ENCODE measurements around the gene CD68.

Gene CD68

DNA sequence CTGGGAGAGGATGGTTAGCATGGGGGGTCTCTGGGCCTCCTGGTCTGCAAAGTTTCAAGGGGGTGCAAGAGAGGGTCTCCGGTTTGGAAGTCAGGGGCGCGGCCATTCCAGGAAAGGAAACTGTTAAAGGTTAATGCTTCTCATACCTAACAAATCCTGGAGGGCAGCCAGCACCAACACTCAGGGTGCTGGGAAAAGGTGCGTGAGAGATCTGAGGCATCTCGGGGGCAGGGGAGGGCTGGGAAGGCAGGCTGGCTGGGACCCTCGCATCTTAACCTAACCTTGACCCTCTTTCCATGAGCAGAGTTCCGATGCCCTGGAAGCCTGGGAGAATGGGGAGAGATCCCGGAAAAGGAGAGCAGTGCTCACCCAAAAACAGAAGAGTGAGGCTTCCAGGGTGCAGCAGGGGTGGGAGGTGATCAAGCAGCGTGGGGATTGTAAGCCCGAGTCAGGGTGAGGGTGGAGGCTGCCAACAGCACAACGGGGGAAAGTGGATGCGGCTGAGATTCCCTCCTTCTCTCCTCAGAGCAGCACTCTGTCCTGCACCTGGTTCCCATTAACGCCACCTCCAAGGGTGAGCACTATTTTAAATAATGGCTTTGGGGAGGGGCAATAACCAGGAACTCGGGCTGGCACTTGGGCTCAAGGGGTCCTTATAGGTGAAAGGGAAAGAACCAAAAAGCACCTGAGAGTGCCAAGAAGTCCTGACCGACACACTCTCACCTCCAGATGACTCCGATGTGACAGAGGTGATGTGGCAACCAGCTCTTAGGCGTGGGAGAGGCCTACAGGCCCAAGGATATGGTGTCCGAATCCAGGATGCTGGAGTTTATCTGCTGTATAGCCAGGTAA lies 19.9 kb upstream of the CD68 start:
- DNase-seq (ENCODE audit: low spot score) = no peak

GRCh38 chr17:7560172-7561027 lies 19.0 kb upstream of the CD68 start:
- no peak for DNase-seq (ENCODE audit: low spot score)

GRCh38 chr17:7561028-7561575 lies 18.3 kb upstream of the CD68 start:
- DNase-seq (ENCODE audit: low spot score) = peak; percentile 79

DNA sequence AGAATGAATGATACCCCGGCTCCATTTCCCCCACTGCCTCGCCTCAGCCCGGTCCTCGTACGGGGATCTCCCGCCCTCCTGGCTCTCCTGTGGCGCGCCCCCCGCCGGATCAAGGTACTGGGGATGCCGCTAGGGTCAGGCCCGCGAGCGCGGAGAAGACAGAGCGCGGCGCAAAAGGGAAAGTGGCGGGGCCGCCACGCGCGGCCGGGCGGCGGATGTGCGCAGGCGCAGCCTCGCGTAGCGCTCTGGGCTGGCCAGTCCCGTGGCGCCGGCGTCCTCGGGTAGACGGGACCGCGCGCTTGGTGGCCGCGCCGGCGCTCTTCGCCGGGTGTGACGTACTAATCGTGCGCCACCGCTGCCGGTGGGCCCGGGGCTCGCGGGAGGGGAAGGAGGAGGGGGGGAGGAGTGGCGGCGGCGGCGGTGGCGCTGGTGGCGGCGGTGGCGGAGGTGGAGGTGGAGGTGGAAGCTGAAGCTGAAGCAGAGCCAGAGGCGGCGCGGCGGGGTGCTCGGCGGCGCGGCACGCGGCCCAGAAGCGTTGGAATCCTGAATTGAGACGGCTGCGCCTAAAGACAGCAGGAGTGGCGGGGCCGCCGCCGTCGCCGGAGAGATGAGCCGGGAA lies 17.7 kb upstream of the CD68 start, which contains the start of gene SENP3:
SENP3 (plus strand) TSS at position 331 of the 619 bp plus-strand sequence. CDS start 1,158 bp downstream, outside the sequence.
- peak; percentile 82 for DNase-seq (ENCODE audit: low spot score)

- no peak for DNase-seq (ENCODE audit: low spot score)
Observed at GRCh38 chr17:7562208-7562605, 17.2 kb upstream of the CD68 start.

DNA sequence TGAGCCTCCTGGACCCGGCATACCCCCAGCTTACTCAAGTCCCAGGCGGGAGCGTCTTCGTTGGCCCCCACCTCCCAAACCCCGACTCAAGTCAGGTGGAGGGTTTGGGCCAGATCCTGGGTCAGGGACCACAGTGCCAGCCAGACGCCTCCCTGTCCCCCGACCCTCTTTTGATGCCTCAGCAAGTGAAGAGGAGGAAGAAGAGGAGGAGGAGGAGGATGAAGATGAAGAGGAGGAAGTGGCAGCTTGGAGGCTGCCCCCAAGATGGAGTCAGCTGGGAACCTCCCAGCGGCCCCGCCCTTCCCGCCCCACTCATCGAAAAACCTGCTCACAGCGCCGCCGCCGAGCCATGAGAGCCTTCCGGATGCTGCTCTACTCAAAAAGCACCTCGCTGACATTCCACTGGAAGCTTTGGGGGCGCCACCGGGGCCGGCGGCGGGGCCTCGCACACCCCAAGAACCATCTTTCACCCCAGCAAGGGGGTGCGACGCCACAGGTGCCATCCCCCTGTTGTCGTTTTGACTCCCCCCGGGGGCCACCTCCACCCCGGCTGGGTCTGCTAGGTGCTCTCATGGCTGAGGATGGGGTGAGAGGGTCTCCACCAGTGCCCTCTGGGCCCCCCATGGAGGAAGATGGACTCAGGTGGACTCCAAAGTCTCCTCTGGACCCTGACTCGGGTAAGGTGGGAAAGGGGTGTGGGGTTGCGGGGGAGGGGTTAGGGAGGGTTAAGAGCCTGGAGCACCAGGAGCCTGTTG lies 16.1 kb upstream of the CD68 start:
- no peak for DNase-seq (ENCODE audit: low spot score)

DNA sequence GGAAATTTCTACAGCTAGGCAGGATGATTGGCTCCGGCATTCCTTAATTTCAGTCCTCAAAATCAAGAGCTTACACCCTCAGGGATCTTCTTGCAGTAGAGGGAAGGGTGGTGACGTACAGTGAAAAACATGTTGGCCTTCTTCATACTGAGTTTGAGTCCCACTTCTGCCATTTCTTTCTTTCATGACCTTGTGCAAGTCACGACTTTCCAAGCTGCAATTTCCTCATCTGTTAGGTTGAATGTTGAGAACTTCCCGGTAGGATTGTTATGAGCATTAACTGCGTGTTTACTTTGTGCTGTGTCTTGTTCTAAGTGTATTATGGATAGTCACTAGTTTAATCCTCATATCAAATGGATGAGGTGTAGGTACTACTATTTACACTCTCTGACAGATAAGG lies 9.9 kb upstream of the CD68 start:
- DNase-seq (ENCODE audit: low spot score) = no peak

GRCh38 chr17:7570351-7570750 lies 9.1 kb upstream of the CD68 start:
- no peak for DNase-seq (ENCODE audit: low spot score)

- DNase-seq (ENCODE audit: low spot score) = no peak
Observed at GRCh38 chr17:7572338-7572587, 7.2 kb upstream of the CD68 start.

DNA sequence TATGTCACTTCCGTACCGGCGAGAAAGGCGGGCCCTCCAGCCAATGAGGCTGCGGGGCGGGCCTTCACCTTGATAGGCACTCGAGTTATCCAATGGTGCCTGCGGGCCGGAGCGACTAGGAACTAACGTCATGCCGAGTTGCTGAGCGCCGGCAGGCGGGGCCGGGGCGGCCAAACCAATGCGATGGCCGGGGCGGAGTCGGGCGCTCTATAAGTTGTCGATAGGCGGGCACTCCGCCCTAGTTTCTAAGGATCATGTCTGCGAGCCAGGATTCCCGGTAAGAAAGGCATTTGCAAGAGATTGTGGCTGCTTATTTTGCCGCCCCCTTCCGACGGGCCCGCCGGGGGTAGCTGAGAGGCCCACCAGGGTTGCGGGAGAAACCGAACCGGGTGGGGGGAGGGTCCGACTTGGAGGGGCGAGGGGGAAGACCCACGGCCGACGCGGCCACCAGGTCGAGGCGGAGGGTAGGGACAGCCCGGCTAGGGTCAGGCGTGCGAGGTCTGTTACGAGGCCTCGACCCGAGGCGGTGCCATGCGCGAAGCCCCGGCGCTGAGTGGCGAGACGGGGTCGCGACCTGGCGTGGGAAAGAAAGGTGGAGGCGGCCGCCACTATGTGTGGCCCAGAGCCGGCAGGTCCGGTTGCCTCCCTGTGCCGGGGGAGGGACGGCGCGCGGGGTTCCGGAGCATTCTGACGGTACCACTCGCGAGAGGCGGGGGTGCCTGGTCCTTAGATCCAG lies 6.7 kb upstream of the CD68 start:
- peak; percentile 99 for DNase-seq (ENCODE audit: low spot score)

DNA sequence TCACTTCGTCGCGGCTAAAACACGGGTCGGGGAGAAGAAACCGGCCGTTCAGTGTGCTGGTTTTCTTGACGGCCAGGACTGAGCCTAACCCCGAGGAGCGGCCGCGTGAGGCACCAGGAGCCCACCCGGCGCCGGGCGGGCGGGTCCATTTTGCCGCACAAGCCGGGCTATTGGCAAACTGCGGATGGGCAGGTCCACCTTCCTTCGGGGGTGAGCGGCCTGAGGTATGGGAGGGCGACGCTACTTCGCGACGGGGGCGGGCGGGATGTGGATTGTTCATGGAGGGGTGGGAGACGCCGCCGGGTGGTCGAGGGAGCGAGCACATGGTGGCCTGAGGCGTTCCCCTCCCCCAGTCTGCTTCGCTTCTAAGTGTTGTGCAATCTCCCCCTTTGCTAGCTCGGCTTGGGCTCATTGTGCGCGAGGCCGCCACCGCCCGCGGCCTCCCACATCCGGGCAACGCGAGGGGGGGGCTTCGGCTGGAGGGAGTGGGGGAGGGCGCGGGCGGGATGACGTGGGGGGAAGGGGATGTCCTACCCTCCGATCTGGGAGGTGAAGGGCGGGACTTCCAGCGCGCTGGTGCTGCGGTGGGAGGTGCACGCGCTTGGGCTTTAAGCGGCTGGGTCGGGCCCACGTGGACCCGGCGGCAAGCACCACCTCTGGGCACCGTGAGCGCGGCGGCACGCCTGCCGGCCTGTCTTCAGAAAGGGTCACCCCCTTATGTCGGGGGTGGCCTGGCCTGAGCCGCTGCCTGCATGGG lies 5.9 kb upstream of the CD68 start:
- peak; percentile 92 for DNase-seq (ENCODE audit: low spot score)

GRCh38 chr17:7574176-7574953 lies 5.1 kb upstream of the CD68 start:
- no peak for DNase-seq (ENCODE audit: low spot score)

GRCh38 chr17:7575481-7575883 lies 4.0 kb upstream of the CD68 start:
- no peak for DNase-seq (ENCODE audit: low spot score)

GRCh38 chr17:7575959-7576358 lies 3.5 kb upstream of the CD68 start:
- DNase-seq (ENCODE audit: low spot score) = no peak

DNA sequence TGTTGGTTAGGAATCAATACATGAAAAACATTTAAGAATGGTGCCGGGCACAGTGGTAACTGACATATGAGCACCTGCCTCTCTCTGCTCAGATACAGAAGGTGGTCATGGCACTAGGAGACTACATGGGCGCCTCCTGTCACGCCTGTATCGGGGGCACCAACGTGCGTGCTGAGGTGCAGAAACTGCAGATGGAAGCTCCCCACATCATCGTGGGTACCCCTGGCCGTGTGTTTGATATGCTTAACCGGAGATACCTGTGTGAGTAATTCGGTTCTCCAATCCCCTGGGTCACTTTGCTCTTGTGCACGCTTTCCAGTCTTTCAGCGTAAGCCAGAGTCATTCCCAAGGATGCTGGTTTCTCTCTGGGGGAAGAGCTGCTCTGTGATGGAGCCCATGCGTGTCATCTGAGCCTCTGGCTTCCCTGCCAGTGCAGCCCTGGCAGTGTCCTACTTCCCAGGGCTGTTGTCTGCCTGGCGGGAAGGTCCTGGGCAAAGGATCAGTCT lies 3.0 kb upstream of the CD68 start:
- no peak for DNase-seq (ENCODE audit: low spot score)

- DNase-seq (ENCODE audit: low spot score) = no peak
Observed at GRCh38 chr17:7577327-7578199, 1.9 kb upstream of the CD68 start.

DNA sequence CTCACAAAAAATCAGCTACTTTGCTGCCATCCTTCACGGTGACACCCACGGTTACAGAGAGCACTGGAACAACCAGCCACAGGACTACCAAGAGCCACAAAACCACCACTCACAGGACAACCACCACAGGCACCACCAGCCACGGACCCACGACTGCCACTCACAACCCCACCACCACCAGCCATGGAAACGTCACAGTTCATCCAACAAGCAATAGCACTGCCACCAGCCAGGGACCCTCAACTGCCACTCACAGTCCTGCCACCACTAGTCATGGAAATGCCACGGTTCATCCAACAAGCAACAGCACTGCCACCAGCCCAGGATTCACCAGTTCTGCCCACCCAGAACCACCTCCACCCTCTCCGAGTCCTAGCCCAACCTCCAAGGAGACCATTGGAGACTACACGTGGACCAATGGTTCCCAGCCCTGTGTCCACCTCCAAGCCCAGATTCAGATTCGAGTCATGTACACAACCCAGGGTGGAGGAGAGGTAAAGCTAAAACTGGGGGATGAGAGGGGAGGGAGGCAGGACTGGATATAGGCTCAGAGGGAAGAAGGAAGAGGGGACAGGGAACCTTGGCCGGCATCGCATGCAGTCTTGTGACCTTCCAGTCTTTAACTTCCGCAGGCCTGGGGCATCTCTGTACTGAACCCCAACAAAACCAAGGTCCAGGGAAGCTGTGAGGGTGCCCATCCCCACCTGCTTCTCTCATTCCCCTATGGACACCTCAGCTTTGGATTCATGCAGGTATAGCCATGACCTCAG lies 581 bp downstream of the CD68 start:
- no peak for DNase-seq (ENCODE audit: low spot score)
